ENCODE measurements around the gene YPEL1.
"Not testable (repeated sequence)": the region's sequence is repeated elsewhere in the genome, so short reads cannot be mapped to it uniquely, and the experiment has no call there.

Gene YPEL1

GRCh38 chr22:21753374-21754111 lies 17.9 kb upstream of the YPEL1 start:
- FAIRE-seq = no peak

DNA sequence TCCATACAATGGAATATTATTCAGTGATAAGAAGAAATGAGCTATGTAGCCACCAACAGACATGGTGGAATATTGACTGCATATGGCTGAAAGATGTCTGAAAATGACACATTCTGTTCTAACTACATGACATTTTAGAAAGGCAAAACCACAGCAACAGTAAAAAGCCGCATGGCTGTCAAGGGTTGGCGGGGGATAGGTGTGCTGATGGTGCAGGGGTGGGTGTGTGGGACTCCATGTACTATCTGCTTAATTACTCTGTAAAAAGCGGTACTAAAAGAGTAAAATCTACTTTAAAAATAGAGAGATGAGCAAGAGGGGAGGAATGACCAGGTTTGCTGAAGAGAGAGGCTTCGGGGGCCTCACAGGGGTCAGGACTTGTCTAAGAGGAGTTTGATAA lies 16.7 kb upstream of the YPEL1 start:
- no peak for FAIRE-seq

DNA sequence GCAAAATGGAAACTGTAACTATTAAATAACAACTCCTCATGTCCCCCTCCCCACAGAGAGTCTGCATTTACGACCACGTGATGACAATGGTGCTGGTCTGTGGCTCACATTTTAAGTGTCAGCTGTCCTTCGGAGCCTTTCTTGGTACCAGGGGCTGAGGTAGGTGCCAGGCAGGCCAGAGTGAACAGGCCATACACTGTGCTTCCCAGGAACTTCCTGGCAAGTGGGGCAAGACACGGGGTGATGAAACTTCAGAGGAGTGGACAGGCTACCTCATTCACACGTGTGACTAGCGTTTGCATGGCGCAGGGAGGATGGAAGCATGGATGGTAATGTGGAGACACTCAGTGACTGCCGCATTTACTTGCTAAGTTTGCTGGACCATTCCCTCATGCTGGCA lies 10.4 kb upstream of the YPEL1 start:
- FAIRE-seq = no peak

DNA sequence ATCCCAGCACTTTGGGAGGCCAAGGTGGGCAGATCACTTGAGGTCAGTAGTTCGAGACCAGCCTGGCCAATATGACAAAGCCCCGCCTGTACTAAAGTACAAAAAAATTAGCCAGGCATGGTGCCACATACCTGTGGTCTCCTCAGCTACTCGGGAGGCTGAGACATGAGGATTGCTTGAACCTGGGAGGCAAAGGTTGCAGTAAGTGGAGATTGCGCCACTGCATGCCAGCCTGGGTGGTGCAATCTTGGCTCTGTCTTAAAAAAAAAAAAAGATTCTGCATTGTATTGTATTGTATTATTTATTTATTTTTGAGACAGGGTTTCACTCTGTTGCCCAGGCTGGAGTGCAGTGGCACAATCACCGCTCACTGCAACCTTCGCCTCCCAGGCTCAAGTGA lies 9.3 kb upstream of the YPEL1 start:
- FAIRE-seq = not testable (repeated sequence)

GRCh38 chr22:21741790-21742189 lies 6.2 kb upstream of the YPEL1 start:
- no peak for FAIRE-seq

DNA sequence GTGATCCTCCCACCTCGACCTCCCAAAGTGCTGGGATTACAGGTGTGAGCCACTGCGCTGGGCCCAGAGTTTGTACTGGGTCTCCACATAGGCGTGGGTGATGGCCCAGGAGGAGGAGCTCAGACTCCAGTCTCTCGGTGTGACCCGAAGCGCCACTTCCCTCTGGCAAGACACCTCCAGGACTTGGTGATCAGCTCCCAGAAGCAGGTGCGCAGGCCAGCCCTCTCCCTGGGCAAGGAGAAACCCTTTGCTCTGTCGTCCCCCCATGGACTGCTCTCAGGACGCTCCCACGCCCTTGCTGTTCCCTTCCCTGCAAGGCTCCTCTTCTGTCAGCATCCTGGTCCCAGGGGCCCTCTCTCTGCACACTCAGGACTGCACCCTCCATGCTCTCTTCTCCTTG lies 5.5 kb upstream of the YPEL1 start:
- no peak for FAIRE-seq

DNA sequence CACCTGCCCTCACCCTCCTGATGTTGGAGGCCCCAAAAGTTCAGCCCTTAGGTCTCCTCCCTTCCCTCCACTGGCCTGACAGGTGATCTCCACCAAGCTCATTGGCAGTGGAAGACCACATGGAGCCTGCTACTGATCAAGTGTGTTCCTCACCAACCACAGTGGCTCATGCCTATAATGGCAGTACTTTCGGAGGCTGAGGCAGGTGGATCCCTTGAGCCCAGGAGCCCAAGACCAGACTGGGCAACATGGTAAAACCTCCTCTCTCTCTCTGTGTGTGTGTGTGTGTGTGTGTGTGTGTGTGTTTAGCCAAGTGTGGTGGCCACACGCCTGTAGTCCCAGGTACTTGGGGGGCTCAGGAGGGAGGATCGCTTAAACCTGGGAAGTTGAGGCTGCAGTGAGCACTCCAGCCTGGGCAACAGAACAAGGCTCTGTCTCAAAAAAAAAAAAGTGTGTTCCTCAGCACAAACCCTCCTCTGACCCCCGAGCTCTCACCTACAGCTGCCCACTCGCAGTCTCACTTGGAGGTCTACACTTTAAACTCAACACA lies 4.3 kb upstream of the YPEL1 start:
- FAIRE-seq = no peak

GRCh38 chr22:21738966-21739365 lies 3.4 kb upstream of the YPEL1 start:
- FAIRE-seq = no peak

GRCh38 chr22:21738081-21738480 lies 2.5 kb upstream of the YPEL1 start:
- FAIRE-seq = no peak

DNA sequence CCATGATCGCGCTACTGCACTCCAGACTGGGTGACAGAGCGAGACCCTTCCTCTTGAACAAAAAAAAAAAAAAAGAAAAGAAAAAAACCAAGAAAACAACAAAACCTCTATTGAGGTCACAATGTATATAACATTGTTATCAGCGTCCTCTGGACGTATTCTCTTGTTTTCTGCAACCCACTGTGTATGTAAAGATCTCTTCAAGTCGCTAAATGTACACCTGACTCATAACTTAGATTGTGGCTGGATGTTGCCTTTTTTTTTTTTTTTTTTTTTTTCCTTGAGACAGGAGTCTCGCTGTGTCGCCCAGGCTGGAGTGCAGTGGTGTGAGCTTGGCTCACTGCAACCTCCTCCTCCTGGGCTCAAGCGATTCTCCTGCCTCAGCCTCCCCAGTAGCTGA lies 1.4 kb upstream of the YPEL1 start:
- FAIRE-seq = no peak

DNA sequence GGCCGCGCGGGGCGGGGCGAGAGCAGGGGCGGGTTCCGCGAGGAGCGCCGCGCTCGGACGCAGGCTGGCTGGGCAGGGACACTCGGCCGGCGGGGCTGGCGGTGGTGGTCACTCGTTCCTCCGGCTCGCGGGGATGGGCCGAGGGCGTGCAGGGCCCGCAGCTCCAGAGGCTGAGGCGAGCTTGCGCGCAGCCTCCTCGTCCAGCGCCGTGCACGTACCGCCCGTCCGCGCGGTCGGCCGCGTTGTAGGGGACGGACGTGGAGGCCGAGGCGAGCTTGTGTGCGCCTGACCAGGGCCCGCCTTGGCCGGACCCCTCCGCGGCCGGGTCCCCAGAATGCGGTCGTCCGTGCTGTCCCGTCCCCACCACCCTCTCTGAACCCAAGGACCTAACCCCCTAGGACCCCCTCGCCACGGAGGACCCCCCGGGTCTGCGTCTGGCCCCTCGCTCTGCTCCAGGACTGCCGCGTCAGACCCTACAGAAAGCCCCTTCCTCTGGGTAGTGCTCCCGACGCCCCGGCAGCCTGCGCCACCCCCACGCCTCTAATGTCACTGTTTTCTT lies 569 bp upstream of the YPEL1 start:
- FAIRE-seq = no peak

GRCh38 chr22:21734540-21735199 lies 924 bp downstream of the YPEL1 start:
- FAIRE-seq = no peak

GRCh38 chr22:21731503-21731902 lies 4.1 kb downstream of the YPEL1 start:
- no peak for FAIRE-seq

DNA sequence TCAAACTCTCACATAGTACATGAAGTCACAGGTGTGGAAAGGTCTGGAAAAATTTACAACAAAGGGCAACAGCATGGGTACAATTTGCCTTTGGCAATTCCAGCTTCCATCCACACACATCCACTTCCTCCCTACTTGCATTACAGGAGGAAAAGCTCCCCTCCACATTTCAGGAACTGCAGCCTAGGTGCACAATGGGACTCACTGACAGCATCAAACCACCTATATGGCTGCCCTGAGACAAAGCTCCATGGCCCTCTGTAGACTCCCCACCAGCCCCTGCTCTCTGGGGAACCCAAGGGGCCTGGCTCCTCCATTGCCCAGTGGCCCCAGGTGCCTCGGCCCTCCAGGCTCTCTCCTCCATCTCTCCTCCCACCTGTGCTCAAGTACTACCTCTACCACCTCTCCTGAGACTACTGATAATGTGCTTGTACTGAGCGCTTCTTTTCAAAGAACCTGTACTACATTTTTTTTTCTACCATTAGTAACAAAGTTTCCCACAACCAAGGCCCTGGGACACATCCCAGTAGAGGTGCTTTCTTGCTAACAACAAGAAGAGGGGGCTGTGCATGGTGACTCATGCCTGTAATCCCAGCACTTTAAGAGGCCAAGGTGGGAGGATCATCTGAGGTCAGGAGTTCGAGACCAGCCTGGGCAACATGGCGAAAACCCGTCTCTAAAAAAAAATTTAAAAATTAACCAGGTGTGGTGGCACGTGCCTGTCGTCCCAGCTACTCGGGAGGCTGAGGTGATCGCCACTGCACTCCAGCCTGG lies 4.9 kb downstream of the YPEL1 start:
- FAIRE-seq = no peak

DNA sequence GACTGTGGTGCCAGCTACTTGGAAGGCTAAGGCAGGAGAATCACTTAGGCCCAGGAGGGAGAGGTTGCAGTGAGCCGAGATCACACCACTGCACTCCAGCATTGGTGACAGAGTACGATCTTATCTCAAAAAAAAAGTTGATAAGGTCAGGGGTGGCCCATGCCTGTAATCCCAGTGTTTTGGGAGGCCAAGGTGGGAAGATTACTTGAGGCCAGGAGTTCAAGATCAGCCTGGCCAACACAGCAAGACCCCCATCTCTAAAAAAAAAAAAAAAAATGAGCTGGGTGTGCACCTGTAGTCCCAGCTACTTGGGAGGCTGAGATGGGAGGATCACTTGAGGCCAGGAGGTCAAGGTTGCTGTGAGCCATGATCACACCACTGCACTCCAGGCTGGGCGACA lies 6.4 kb downstream of the YPEL1 start:
- FAIRE-seq = not testable (repeated sequence)

GRCh38 chr22:21728270-21728669 lies 7.3 kb downstream of the YPEL1 start:
- no peak for FAIRE-seq

- no peak for FAIRE-seq
Observed at GRCh38 chr22:21727768-21728167, 7.8 kb downstream of the YPEL1 start.

- no peak for FAIRE-seq
Observed at GRCh38 chr22:21727159-21727558, 8.4 kb downstream of the YPEL1 start.

DNA sequence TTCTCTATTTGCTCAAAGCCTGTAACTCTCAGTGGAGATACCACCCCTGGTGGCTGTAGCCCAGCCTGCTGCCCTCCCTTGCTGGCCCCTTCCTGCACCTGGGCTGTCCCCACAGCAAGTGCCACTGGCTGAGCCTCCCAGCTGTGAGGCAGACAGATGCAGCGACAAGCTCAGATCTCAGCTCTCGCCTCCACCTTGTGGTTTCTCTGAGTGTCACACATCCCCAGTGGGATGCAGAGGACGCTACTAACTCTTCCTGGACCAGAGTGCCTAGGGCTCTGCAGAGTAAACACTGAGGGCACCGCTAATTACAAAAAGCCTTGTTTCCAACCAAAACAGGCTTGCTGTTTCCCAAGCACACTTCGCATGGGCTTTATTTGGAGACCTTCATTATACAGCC lies 8.9 kb downstream of the YPEL1 start:
- no peak for FAIRE-seq

- no peak for FAIRE-seq
Observed at GRCh38 chr22:21725956-21726649, 9.5 kb downstream of the YPEL1 start.

DNA sequence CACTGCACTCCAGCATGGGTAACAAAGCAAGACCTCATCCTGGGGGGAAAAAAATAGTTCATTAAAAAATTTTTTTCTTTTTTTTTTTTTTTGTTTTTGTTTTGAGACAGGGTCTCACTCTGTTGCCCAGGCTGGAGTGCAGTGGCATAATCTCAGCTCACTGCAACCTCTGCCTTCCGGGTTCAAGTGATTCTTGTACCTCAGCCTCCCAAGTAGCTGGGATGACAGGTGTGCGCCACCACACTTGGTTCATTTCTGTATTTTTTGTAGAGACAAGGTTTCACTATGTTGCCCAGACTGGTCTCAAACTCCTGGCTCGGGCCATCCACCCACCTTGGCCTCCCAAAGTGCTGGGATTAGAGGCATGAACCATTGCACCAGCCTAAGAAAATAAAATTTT lies 11.1 kb downstream of the YPEL1 start:
- FAIRE-seq = not testable (repeated sequence)

DNA sequence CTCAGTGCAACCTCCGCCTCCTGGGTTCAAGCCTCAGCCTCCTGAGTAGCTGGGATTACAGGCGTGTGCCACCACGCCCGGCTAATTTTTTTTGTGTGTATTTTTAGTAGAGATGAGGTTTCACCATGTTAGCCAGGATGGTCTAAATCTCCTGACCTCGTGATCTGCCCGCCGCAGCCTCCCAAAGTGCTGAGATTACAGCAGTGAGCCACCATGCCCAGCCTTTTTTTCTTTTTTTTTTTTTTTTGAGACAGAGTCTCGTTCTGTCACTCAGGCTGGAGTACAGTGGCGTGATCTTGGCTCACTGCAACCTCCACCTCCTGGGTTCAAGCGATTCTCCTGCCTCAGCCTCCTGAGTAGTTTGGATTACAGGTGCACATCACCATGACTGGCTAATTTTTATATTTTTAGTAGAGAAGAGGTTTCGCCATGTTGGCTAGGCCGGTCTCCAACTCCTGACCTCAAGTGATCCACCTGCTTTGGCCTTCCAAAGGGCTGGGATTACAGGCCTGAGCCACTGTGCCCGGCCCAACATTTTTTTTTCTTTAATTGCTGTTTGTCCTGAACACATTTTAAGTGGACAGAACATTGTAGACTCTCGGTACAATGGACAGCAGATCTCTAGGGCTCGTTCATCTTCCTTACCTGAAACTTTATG lies 14.3 kb downstream of the YPEL1 start:
- FAIRE-seq = not testable (repeated sequence)

Data from A204.1 (cell line).